ENCODE measurements around the gene SFXN5.

SFXN5 gene

DNA sequence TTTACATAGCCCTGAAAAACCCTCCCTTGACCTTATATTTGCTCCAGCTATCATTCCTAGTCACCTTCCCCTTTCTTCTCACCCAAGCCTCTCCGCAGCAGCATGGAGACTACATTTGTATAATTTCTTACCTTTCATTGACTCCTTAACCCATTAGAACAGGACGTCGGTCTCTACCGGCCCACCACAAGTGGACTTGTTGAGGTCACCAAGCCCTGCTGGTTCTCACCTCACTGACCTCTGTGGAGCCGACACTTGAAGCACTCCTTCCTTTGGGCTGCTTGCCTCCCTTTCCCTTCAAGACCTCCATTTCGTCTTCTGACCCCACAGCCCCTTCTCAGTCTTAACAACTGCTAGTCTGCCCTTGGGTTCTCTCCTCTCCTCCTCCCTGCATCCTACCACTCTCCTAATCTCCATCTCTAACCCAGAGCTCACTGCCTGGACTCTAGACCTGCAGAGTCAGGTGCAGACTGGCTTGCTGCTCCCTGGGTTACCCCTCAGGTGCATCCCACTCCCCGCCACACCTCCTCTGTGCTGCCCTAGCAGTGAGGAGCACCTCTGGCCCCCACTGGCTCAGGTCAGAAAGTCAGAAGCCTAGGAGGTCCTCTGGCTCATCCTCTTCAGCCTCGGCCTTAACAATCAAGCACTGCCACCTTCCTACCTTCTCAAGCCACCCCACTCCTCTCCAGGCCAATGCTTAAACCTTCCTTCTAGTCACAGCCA lies 5.3 kb upstream of the SFXN5 start:
- H3K27me3 ChIP-seq: no peaks in the 10 kb centered on the region
- H3K9me3 ChIP-seq: no peaks in the 10 kb centered on the region
- H3K36me3 ChIP-seq: no peaks in the 10 kb centered on the region
- H3K4me3 ChIP-seq (ENCODE audit: low read depth, low read length): no peak overlapping the region
- DNase-seq: no peak
- TF ChIP-seq, protein P1, sequence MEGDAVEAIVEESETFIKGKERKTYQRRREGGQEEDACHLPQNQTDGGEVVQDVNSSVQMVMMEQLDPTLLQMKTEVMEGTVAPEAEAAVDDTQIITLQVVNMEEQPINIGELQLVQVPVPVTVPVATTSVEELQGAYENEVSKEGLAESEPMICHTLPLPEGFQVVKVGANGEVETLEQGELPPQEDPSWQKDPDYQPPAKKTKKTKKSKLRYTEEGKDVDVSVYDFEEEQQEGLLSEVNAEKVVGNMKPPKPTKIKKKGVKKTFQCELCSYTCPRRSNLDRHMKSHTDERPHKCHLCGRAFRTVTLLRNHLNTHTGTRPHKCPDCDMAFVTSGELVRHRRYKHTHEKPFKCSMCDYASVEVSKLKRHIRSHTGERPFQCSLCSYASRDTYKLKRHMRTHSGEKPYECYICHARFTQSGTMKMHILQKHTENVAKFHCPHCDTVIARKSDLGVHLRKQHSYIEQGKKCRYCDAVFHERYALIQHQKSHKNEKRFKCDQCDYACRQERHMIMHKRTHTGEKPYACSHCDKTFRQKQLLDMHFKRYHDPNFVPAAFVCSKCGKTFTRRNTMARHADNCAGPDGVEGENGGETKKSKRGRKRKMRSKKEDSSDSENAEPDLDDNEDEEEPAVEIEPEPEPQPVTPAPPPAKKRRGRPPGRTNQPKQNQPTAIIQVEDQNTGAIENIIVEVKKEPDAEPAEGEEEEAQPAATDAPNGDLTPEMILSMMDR (IDR thresholded peaks at IDR 0.05; ENCODE audit: low read depth, low read length): no peak
- no peaks in the 10 kb centered on the region for H3K4me1 ChIP-seq

DNA sequence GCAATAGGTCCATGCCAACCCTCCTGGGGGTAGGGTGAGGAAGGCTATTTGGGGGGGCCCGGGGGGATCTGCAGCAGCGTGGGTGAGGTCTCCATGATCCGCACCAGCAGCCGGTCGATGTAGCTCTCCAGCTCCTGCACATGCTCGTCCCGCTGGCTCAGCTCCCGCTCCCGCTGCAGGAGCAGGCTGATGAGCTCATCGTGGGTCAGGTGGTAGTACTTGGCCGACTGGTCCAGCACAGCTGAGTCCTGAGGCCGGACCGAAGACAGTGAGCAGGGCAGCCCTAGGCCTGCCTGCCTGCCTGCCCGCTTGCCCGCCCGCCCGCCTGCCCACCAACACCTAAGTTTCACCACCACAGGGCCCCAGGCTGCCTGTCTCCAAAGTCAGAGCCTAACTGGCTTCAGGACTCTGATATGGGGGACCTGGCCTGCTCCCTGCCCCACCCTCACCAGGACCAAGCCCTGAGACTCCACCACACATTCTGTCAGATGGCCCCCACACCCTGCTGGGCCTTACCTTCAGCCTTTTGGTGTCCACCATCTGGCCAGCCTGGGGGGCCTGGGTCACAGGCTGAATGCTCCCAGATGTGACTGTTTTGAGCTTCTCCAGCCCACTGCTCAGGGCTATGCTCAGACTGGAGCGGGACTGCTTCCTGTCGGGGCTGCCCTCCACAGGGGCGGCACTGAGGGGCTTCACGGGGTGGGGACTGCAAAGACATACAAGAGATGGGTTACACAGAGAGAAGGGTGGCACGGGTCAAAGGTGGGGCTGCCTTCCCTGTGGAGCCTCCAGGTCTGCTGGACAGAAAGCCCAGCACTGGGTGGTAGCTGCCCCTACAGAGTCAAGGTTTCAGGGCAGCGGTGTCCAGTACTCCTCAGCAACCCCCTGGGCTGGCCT lies 4.2 kb upstream of the SFXN5 start:
- Histone ChIP-seq H3K36me3 (no peaks in the 10 kb centered on the region), H3K9me3 (no peaks in the 10 kb centered on the region), H3K27me3 (no peaks in the 10 kb centered on the region), H3K4me1 (no peaks in the 10 kb centered on the region), H3K4me3 (ENCODE audit: low read depth, low read length) (no peak overlapping the region)
- DNase-seq: no peak
- TF ChIP-seq, protein P1 (IDR thresholded peaks at IDR 0.05; ENCODE audit: low read depth, low read length): no peak

DNA sequence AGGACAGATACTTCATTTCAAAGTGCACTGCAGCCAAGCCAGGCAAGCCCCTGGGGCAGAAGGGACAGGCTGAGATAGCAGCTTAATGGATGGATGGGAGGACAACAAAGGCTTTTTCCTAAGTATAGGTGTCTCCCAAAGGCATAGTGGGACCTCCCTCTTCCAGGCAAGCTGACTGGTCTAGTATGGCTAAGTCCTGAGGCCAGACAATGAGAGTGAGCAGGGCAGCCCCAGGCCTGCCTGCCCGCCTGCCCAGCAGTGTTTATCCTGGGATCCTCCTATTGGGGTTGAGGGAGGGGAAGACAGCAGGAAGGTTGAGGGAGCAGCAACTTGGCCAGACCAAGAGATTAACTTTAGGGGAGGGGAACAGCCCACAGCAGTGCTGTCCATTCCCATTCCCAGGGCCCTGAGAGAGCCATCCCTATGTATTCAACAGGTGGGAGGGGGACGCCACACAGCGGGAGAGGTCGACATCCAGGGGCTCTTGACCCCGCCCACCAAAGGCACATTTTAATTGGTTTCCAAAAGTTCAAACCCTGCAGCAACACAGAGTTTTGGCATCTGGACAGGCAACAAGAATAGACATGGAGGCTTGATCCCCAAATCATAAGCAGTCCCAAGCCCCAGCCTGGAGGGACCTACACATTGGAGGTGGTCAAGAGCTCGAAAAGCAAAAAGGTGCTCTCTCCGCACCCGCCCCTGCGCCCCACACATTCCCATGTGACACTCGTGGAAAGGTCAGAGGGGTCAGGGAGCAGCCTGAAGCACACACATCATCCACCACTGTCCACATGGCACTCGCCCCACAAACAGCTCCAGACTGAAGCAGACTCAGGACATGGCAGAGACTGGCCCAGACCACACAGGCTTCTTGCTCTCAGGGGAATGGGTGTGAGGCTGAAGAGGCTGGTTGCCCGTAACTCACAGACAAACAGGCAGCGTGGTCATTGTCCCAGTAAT lies 2.9 kb upstream of the SFXN5 start:
- DNase-seq: no peak
- Histone ChIP-seq H3K4me1 (no peaks in the 10 kb centered on the region), H3K27me3 (no peaks in the 10 kb centered on the region), H3K4me3 (ENCODE audit: low read depth, low read length) (no peak overlapping the region), H3K36me3 (no peaks in the 10 kb centered on the region), H3K9me3 (no peaks in the 10 kb centered on the region)
- TF ChIP-seq, protein P1 (IDR thresholded peaks at IDR 0.05; ENCODE audit: low read depth, low read length): no peak

DNA sequence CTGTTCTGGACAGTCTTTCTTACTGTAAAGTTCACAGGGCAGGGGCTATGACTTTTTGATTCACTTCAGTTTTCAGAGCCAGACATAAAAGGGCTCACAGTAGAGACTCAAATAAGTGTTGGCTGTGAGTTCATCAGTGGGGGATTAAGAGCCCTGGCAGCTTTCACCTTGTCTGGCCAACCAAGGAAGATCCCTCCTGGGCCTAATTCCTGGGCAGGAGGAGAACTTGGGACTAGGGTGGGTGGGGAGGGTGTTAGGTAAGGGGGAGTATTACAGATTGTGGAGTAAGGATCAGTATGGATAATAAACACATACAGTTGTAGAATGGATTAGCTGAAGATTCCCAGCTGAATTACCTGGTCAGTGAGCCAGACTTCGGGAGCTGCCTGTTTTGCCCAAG lies 904 bp upstream of the SFXN5 start:
- H3K4me3 ChIP-seq (ENCODE audit: low read depth, low read length): peak overlapping the region; percentile 60
- TF ChIP-seq, protein P1 (IDR thresholded peaks at IDR 0.05; ENCODE audit: low read depth, low read length): no peak
- no peak for DNase-seq
- no peaks in the 10 kb centered on the region for H3K9me3 ChIP-seq
- no peaks in the 10 kb centered on the region for H3K4me1 ChIP-seq
- no peaks in the 10 kb centered on the region for H3K36me3 ChIP-seq
- no peaks in the 10 kb centered on the region for H3K27me3 ChIP-seq

DNA sequence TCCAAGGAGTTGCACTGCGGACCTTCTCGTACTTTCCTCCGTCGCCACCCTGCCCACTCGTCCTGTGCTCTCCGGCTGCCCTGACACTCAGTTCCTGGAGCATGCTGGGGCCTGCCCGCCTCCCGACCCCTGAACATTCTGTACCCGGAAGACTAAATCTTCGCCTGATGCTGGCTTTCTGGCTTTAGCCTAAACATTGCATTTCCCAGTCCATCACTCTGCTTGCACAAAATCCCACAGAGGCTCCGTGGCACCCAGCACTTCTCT lies 550 bp upstream of the SFXN5 start:
- H3K36me3 ChIP-seq: no peaks in the 10 kb centered on the region
- DNase-seq: no peak
- H3K9me3 ChIP-seq: no peaks in the 10 kb centered on the region
- TF ChIP-seq, protein P1 (IDR thresholded peaks at IDR 0.05; ENCODE audit: low read depth, low read length): no peak
- H3K4me1 ChIP-seq: no peaks in the 10 kb centered on the region
- peak overlapping the region; percentile 60 for H3K4me3 ChIP-seq (ENCODE audit: low read depth, low read length)
- no peaks in the 10 kb centered on the region for H3K27me3 ChIP-seq

Data from BE2C (cell line).